Measurements from ENCODE around the gene PGD. TPM values are rescaled to one million over a fixed set of nuclear protein-coding genes. Genes with fewer than 3 reads are reported as not detected.
A peak's percentile ranks its signal among the peaks of the same experiment; 100 is the strongest.

Gene PGD
- total RNA-seq, 2 donors from 2014 or later, result 58.8 to 65.5 TPM

DNA sequence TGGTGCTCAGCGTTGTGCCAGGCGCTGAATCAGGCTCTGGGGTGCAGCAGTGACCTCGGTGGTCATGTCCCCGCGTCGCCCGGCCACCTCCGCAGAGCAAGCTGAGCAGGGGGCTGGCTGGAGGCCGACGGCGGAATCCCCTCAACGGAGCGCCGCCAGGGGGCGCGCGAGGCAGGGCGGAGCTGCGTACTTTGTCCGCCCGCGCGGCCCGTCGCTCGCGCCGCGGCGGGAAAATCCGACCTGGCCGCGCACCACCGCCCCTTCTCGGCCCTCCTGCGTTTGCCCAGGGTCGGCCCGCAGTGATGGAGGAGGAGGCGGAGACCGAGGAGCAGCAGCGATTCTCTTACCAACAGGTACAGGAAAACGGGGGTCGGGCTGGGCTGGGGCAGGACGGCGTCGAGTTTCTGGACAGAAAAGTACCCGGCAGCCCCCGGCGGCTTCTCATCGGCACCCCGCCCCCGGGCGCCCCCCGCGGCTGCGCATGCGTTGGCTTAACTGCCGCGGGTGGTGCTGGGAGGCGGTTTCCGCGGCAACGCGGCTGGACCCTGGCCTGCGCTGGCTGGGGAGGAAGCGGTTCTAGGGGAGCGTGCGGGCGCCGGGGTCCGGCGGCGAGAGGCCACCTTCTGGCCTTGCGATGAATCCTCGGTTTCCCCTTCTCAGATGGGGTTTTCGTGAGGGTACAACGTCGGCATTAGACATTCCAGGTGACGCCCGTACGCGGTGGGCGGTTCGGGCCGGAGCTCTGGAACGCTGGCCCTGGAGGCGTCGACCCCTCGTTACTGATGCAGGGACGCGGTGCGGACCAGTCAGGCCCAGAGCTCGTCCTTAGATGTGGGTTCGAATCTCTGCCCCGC is 31.6 kb downstream of the PGD start, which contains the start of gene CENPS:
CENPS (plus strand) TSS at position 218 of the 854 bp plus-strand sequence; CDS start at position 303, 85 bp downstream.
- intact Hi-C loops (cut with DNase I), result loop anchor here in 1 of 2 donors (2.0 kb wide), 1 partner anchor 64 kb away; no protein-coding TSS in a partner anchor
- peak; percentile 98 for ATAC-seq

DNA sequence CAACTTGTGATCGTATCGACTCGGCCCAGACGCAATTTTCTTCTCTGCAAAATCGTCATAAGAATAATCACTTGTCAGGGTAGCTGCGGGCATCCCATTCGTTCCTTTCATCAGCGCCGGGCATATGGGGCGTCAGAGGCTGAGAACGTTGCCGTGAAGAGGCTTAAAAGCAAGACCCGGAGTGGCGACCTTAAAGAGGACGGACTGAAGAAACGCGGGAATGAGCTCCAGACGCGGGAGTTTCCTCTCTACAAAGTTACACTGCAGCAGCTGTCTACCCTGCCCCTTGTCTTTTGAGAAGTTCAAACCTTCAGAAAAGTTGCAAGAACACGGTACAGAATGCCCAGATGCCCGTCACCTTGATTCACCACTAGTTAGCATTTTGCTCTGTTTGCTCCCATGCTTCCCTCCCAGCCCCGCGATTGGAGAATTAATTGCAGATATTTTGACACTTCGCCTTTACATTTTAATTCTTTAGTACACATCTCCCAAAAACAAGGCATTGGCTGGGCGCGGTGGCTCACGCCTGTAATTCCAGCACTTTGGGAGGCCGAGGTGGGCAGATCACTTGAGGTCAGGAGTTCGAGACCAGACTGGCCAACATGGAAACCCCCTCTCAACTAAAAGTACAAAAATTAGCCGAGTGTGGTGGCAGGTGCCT is 32.3 kb downstream of the PGD start:
- intact Hi-C loops (cut with DNase I), result loop anchor here in 1 of 2 donors (2.0 kb wide), 1 partner anchor 64 kb away; no protein-coding TSS in a partner anchor
- no peak for ATAC-seq

More for the DNA sequence above, 31.6 kb downstream of the PGD start, which contains the start of gene CENPS:
- DNase-seq, result peak; percentile 96

DNA sequence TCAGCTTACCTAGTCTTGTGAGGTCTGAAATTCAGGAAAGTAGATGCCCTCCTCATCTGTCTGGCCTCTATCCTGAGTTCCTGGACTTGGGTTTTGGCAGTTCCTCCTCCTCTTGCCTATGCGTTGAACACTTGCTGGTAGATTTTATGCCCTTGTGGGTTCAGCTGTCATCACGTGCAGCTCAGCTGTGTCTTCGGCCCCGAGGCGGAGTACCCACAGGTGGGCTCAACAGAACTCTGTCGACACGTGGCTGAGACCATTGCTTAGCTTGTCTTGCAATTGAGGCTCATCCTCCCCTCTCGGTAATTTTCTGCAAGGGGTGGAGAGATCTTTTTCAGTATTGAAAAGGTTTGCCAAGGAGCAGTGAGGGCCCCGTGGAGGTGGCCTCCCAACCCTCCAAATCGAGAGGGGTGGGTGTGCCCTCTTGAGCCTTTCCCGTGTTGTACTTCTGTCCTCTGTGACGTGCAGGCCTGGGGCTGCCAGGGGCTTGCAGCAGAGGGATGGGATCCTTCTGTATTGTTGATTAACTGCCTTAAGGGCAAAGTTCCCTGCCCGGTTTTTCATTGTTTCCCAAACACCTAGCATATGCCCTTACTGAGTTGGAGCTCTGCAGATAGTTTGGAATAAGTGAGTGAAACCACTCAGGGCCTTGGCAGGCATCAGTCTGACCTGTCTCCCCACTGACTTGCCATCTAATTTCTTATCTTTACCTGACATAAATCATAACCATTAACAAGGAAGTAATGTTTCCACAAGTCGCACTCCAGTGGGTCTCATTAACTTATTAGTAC is 34.2 kb downstream of the PGD start:
- DNase-seq, result no peak
- intact Hi-C loops (cut with DNase I), result no loop called here
- ATAC-seq, result no peak

More for the DNA sequence above, 32.3 kb downstream of the PGD start:
- no peak for DNase-seq

DNA sequence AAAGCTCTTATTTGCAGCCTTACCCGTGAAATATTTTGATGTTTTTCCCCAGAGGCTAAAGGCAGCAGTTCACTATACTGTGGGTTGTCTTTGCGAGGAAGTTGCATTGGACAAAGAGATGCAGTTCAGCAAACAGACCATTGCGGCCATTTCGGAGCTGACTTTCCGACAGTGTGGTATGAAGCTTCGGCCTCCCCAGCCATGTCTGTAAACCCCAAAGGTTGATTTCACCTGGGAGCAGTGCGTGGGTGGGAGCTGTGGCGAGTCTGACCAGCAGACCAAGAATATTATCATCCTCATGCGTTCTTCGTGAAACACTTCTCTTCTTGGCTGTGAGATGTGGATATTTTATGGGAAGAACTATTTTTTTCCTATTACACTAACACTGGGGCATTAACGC is 34.9 kb downstream of the PGD start:
- intact Hi-C loops (cut with DNase I), result no loop called here
- ATAC-seq (no peak), DNase-seq (no peak)

DNA sequence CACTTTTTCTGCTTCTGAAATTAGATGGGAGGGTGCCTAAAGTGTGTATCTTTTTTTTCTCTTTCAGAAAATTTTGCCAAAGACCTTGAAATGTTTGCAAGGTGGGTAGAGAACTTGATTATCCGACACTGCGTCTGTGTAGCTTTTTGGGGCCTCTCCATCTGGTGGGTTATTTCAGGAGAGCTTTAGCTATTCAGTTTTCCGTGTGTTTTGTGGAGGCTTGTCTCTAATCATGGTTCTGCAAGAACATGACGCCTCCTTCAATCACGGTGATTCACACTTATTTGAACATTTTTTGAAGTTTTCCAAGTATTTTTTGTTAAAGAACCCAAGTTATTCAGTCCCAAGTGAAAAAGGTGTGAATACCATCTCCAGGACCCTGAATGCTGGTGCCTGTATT is 35.7 kb downstream of the PGD start:
- no peak for DNase-seq
- ATAC-seq, result no peak
- intact Hi-C loops (cut with DNase I), result no loop called here

DNA sequence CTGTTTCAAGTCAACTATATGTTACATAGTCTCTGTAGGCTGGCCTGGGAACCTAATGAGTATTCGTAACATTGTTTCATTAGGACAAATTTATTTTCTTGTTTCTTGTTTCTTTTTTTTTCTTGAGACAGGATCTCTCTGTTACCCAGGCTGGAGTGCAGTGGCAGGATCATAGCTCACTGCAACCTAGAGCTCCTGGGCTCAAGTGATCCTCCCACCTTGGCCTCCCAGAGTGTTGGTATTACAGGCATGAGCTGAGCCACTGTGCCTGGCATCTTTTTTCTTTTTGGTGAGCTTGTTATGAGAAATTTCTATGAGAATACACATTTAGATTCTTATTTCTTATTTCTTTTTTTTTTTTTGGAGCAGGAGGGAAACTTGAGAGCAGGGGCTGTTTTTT is 38.2 kb downstream of the PGD start:
- ATAC-seq (no peak), DNase-seq (no peak)
- intact Hi-C loops (cut with DNase I), result no loop called here

DNA sequence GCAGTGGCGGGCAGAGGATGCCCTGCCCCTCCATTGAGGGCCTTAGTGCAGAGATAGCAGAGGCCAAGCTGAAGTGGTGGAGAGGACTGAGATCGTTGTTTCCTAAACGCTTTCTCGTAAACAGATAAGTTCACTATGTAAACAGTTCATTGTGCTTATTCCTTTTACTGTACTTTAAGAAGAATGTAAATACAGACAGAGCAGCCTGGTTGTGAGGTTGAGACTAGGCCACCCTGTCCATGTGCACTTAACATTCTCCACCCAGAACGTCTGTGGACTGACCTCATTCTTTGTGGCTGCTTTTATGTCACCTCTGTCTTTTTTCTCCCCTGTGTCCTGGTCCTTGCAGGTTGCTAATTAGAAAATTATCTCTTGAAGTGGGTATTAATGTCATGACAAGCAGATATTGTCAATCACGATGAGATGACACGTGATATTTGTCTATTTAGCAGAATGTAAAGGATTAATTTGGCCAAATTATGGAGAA is 39.9 kb downstream of the PGD start:
- DNase-seq (no peak), ATAC-seq (no peak)
- intact Hi-C loops (cut with DNase I), result no loop called here

DNA sequence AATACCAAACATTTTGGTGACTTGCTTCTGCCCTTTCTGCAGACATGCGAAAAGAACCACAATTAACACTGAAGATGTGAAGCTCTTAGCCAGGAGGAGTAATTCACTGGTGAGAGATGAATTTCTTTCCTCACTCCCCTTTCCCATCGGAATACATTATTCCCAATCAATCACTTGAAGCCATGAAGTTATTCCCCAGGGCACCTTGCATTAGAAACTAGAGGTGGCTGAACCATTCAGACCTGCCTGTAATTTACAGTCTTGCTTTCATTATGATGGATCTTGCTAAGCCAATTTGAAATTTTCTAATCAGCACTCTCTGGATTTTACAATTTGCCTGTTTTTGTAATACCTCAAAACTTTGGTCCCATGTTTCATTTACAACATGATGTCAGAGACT is 41.4 kb downstream of the PGD start:
- no peak for ATAC-seq
- no peak for DNase-seq
- intact Hi-C loops (cut with DNase I), result no loop called here

DNA sequence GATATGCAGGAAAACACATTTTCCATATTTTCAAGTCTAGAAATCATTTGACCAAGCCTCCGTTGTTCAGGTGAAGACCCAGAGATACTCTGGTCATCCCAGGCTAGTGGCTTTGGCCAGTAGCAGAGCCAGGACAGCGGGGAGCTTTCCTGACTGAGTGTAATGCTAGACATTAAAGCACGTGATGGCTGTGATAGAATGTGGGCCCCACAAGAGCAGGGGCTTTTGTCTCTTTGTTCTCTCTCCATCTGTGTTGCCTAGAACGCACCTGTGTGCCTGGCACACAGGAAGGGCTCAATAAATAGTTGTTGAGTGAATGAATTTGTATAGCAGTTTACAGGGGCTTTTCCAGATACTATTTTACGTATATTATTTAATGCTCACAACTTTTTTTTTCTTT is 41.9 kb downstream of the PGD start:
- no peak for DNase-seq
- no peak for ATAC-seq
- intact Hi-C loops (cut with DNase I), result no loop called here

DNA sequence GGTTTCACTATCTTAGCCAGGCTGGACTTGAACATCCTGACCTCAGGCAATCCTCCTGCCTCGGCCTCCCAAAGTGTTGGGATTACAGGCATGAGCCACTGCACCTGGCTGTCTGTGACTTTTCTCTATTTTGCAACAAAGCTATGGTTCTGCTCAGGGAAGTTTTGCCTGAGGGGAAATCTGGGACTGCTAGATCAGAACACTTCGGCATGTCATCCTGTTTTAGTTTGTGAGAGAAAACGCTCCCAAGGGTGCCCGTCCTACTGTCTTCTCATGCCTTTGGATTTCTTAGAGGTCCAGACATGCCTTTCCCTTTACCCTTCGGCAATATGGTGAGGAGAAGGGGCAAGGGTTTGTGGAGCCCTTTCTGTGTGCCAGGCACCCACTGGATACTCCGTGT is 45.4 kb downstream of the PGD start:
- DNase-seq (no peak), ATAC-seq (no peak)
- intact Hi-C loops (cut with DNase I), result no loop called here

DNA sequence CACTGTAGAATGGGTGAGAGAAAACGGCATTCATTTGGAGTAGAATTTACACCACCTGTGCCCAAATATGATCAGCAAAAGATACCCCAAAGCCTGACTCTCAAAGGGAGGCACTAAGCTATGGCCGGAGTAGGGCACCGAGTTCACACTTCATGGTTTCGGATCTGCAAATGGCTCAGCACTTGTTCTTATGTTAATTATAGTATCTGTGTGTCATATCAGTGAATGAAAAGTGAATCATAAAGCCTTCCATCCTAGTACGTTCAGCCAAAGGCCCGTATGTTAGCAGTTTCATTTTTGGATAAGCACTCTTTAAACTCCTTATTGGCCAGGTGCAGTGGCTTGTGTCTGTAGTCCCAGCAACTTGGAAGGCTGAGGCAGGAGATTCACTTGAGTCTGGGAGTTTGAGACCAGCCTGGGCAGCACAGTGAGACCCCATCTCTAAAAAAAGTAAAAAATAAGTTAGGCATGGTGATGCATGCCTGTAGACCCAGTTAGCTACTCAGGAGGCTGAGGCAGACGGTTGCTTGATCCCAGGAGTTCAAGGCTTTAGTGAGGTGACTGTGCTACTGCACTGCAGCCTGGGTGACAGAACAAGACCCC is 46.0 kb downstream of the PGD start:
- ATAC-seq (no peak), DNase-seq (no peak)
- intact Hi-C loops (cut with DNase I), result no loop called here

DNA sequence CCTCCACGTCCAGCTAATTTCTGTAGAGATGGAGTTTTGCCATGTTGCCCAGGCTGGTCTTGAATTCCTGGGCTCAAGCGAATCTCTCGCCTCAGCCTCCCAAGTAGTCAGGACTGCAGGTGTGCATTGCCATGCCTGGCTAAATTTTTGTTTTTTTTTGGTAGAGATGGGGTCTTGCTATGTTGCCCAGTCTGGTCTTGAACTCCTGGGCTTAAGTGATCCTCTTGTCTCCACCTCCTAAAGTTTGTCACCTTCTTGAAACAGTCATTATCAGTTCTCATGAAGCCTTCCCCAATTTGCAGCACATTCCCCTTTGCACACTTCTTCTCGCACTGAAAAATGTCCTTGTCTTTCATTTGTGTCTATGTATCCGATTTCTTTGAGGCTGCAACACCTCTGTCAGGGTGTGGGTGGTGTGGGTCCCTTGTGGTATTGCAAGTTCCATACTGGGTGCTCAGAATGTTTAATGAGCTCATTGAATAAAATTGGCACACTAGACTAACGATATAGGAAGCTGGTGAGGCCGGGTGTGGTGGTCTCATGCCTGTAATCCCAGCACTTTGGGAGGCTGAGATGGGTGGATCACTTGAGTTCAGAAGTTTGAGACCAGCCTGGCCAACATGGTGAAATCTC is 48.0 kb downstream of the PGD start:
- ATAC-seq (no peak), DNase-seq (no peak)
- intact Hi-C loops (cut with DNase I), result no loop called here

DNA sequence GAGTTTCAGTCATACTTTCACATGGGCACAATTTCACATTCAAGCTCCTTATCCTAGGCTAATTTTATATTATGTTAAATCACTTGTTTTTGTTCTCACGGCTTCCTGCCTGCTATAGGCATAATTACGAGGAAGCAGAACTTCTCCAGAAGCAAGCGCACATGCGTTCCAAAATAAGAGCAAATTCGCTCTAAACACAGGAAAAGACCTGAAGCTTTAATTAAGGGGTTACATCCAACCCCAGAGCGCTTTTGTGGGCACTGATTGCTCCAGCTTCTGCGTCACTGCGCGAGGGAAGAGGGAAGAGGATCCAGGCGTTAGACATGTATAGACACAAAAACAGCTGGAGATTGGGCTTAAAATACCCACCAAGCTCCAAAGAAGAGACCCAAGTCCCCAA is 50.9 kb downstream of the PGD start, which contains the start of gene CORT:
CORT (plus strand) TSS at position 281 of the 400 bp plus-strand sequence. CDS start 193 bp downstream, outside the sequence.
- intact Hi-C loops (cut with DNase I), result no loop called here
- ATAC-seq (no peak), DNase-seq (no peak)

DNA sequence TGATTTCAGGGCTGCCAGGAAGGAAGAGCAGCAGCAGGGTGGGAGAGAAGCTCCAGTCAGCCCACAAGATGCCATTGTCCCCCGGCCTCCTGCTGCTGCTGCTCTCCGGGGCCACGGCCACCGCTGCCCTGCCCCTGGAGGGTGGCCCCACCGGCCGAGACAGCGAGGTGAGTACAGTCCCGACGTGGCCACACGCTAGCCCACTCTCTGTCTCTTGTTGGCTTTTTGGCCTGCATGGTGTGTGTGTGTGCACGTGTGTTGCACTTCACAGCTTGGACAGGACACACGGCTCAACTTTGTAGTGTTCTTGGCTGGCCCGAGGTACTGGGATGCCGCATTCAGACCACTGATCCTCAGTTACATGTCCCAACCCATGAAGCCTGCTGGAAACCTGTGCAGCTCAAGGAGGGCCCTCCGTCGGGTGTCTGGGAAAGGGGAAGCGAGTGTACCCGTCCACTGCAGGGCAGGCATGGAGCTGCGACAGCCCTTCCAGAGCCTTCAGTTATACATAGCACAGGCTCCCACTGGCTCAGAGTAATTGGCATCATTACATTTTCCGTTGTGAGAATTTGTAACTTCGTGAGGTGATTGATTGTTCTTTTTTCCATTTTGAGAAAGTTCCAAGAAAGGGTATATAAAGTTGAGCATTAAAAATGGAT is 51.4 kb downstream of the PGD start:
- DNase-seq (no peak), ATAC-seq (no peak)
- intact Hi-C loops (cut with DNase I), result no loop called here

DNA sequence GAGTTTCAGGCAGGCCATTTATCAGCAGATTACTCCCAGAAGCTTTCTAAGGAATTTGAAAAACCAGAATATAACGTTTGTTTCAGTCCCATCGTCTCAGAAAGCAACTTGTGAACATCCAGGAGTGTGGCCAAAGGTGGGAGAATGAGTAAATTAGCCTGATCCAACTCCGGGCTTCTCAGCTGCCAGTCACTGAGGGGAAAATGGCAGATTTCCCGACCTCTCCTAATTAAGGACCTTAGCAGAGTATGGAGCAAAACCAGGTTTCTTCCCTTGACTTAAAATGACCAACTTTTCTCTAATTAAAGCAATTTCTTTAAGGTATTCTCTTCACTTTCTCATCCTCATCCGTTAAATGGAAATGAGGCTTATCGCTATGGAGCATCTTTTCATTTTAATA is 52.0 kb downstream of the PGD start:
- intact Hi-C loops (cut with DNase I), result no loop called here
- DNase-seq, result no peak
- ATAC-seq, result no peak

DNA sequence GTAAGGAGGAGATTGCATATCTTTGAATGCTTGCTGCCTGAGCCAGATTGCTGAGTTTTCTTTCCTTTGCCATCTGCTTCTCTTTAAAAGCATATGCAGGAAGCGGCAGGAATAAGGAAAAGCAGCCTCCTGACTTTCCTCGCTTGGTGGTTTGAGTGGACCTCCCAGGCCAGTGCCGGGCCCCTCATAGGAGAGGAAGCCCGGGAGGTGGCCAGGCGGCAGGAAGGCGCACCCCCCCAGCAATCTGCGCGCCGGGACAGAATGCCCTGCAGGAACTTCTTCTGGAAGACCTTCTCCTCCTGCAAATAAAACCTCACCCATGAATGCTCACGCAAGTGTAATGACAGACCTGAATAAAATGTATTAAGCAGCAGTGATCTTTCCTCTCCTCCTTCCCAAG is 52.4 kb downstream of the PGD start:
- DNase-seq, result no peak
- peak in 1 of 2 donors; percentile 36 for ATAC-seq
- intact Hi-C loops (cut with DNase I), result no loop called here

DNA sequence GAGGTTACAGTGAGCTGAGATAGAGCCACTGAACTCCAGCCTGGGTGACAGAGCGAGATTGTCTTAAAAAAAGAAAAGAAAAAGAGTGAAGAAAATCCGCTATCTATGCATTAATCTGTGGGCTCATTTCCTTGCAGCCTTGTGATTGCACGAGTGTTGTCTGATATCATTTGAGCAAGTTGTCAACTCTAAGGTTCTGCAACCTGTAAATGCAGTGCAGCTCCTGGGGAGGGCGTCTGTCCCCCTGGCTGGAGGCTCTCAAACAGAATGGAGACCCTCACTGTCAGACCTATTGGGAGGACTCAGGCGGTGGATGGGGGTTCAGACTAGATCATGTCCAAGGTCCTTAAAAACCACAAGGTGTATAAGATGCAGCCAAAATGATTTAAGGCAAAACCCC is 57.2 kb downstream of the PGD start:
- ATAC-seq, result no peak
- intact Hi-C loops (cut with DNase I), result no loop called here
- DNase-seq, result no peak

DNA sequence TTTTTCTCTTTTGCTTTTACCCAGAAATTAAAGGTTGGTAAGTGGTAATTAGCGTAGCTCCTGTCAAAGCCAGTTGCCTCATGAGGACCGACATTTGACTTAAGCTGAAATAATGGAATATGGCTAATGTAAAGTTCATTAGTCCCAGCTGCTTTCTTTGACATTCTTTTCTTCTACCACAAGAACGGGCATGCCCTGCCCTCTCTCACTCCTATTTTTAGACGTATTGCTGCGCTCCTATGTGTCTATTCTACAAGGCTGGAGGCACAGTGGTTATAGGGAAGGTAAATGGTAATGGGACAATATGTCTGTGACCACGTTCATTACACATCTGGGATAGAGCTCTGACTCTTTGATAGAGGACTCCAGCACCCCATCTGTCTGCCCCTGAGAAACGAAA is 57.8 kb downstream of the PGD start:
- intact Hi-C loops (cut with DNase I), result no loop called here
- DNase-seq (no peak), ATAC-seq (peak in 1 of 2 donors; percentile 21)

Measured in left cardiac atrium (tissue), 4 donors.